MV-4-11 (cell line): ENCODE results near the gene CCDC197.
A peak's percentile ranks its signal among the peaks of the same experiment; 100 is the strongest.

Experiments used
- DNase-seq: peaks from one replicate; lab custom pipeline; 2025; lab: John Stamatoyannopoulos, UW

CCDC197 gene

DNA sequence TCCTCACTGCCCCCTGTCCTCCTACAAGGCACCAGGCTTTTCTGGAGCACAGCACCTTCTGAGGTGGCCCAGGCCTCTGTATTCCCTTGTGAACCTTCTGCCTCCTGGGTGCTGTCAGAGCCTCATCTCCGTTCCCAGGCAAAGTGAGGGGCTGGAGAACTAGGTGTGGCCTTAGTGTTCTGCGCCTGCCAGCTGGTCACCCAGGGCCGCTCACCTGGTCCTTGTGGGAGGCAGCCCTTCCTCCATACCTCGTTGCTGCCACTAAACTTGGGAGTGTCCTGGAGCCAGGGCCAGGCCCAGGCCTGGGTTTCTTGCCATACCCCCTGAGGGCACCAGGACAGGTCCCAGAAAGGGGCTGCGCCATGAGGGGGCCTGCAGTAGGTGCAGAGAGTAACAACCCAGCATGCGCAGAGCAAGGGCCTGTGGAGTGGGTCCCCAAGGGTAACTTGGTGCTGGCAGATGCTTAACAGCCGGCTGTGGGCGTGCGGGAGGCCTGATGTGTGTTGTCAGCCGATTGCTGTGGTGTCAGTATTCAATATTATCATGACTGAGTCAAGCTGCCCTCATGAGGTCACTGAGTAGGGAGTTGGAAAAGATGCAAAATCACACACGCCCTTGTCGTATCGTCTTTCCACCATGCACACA, 46.1 kb downstream of the CCDC197 start:
- DNase-seq, result no peak

DNA sequence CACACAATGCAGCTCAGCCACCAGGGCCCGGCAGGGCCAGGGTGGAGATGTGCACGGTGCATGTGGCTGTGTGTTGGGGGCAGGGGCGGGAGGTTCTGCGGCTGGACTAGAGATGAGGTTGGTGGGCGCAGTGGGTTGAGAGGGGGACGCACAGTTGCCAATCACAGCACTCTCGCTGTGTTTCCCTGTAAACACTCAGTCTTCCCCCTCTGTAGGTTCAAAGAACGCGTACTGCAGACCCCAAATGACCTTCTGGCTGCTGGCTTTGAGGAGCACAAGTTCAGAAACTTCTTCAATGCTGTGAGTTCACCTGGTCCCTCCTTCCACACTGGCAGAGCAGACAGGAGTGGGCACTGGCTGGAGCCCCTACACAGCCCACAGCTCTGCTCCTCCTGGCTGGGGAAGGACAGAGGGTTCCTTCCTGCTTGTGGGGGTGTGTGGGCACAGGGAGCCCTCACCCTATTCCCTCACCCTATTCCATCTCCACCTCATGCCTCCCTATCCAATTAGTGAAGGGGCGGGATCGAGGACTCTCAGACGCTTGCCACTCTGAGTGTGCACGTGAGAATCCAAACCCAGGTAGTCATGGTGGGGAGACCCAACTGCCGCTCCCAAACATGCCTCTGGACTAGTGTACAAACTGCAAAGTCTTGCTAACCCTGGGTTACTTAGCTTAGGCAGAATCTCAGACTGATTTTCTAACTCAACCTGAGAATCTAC, 46.8 kb downstream of the CCDC197 start:
- no peak for DNase-seq

DNA sequence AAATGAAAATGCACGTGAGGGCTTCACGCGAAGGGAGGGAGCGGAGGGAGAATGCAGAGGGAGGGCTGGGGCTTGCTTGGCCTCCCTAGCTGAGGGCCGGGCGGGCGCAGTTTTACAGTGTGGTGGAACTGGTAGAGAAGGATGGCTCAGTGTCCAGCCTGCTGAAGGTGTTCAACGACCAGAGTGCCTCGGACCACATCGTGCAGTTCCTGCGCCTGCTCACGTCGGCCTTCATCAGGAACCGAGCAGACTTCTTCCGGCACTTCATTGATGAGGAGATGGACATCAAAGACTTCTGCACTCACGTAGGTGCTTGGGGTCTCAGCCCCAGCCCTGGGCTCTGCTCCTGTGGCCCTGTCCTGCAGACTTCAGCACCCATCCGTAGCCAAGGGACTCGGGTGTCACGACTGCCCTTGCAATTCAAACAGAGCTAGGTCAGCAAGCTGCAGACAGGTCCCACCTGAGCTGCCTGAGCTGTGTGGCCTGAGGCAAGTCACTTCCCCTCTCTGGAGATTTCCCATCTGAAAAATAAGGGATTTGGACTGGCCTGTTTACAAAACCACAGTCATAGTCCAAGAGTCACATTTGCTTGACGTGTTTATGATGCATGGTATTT, 47.5 kb downstream of the CCDC197 start:
- no peak for DNase-seq

GRCh38 chr14:94045101-94045500, 48.0 kb downstream of the CCDC197 start:
- no peak for DNase-seq

DNA sequence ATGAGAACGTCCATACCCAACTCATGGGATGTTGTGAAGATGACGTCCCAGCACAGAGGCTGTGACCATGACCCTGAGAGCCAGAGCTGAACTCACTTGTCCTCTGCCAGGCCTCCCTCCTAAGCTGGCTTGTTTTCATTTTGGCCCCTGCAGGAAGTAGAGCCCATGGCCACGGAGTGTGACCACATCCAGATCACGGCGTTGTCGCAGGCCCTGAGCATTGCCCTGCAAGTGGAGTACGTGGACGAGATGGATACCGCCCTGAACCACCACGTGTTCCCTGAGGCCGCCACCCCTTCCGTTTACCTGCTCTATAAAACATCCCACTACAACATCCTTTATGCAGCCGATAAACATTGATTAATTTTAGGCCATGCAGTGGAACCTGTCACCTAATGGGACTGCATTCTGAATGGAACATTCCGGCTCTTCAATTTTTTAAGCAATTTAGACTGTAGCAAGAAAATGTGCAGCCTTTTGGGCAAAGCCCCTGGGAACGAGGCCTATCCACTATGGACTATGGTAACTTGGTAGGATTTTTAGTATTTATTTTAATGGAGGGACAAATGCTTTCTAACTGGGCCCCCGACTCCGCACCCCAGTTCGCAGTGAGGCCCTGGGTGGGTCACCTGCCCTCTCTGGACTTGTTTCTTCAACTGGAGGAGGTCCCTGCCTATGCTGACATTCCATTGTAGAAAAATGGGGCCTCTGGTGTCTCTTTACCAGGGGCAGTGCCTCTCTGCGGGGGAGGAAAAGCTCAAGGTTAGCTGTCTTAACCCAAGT, 48.7 kb downstream of the CCDC197 start:
- DNase-seq, result no peak

- DNase-seq, result no peak
Measured at GRCh38 chr14:94046696-94047250, 49.7 kb downstream of the CCDC197 start.

- no peak for DNase-seq
Measured at GRCh38 chr14:94047581-94047980, 50.5 kb downstream of the CCDC197 start.

DNA sequence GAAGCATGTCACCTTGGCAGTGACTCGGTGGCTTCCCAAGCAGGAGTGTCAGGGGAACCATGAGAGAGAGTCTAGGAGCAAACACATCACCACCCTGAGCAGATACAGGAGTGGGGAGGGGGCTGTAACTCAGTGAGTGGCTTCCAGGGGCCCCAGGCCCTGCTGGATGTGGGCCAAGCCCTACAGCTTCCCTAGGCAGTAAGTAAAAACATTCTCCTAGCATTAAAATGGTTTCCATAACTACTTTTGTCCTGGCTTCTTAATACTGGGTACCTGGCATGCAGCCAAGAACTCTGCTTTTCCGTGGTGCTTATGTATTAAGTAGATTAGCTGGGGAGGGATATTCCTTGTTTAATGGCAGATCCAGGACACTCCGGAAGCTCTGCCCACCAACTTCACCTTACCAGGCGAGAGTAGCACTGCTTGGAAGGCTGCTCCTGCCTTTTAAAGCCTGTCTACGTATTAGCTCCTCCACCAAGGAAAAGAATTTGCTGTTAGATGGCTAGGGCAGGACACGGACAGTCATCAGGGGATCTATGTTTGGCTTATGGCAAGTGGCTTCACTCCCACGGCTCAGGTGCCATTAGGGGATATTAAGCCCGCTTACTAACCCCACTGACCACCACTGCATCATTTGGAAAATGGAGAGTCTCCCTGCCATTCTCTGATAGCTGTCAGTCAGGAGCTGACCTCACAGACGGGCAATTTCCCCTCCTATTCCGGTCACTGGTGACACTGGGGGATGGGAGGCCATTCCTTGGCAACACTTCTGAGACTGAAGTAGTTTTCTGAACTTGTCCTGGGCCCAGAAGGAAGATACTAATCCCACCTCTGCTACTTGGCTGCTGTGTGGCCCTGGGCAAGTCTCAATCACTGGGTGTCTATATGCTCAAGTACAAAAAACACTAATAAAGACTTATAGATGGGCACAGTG, 51.9 kb downstream of the CCDC197 start:
- DNase-seq, result no peak

DNA sequence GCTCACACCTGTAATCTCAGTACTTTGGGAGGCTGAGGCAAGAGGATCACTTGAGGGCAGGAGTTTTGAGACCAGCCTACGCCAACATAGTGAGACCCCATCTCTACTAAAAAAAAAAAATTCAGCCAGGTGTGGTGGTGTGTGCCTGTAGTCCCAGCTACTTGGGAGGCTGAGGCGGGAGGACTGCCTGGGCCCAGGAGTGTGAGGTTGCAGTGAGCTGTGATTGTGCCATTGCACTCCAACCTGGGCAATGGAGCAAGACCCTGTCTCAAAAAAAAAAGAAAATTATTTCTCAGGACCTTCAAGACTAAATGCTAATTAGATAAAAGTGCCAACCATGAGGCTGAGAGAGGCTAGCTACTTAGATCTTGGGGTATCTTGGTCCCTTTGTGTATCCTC, 52.5 kb downstream of the CCDC197 start:
- no peak for DNase-seq

DNA sequence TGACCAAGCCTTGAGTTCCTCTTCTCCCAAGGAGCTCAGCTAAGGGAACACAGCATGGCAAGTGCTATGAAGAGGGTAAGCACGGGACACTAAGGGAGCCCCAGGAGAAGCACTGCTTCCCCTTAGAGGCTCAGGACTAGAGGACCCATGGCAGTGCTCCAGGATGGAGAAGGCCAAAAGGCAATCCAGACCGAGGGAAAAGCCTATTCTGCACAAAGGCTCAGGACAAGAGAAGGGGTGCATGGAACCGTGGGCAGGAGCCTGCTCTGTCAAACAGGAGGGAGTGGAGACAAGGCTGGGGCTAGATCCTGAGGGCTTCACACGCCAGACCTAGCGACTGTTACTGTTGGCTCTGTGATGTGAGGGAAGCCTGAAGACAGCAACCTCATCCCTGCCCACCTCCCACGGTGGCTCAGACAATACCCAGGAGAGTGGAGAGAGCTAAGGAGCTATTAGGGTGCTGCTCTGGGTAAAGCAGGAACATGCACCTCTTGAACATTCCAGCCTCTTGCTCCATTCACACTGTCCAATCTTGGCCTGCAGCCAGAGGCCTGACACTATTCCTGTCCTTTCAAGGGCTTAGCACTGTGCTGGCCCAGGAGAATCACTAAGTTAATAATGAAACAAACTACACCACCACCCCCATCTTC, 53.3 kb downstream of the CCDC197 start:
- no peak for DNase-seq

DNA sequence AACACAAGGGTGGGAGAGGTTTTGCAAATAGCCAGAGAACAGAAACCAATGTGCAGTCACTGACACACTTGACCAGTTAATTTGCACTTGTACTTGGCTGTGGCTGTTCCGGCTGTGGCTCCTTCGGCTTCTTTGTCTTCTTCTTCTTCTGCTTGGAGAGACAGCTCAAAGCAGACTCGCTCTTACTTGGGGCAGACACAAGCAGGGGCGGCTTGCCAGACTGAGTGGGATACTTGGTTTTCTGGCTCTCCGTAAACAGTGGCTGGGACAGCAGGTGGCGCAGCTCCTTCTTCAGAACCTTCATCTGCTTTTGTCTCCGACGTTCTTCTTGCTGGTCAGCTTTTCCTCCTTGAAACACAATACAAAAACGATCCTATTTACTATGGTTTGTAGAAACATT, 54.0 kb downstream of the CCDC197 start:
- DNase-seq, result no peak

GRCh38 chr14:94051779-94052178, 54.7 kb downstream of the CCDC197 start:
- no peak for DNase-seq

GRCh38 chr14:94052199-94052598, 55.1 kb downstream of the CCDC197 start:
- DNase-seq, result no peak

DNA sequence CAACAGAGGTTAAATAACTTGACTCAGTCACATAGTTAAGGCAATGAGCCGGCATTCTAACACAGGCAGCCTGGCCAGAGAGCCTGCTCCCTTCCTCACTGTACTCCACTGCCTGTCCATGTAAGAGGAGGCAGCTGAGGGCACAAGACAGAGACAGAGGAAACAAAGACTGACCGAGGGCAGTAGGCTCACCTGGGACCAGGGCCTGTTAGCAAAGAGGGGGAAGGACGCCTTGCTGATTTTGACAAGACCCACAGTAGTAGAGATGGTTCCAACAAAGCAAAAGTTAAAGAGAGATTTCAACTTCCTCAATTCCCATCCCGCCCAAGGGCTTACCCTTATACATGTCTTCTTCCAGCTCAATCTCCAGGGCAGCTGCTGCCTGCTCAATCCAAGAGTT, 55.6 kb downstream of the CCDC197 start:
- peak; percentile 33 for DNase-seq

GRCh38 chr14:94054401-94054800, 57.3 kb downstream of the CCDC197 start:
- no peak for DNase-seq

GRCh38 chr14:94054936-94055335, 57.8 kb downstream of the CCDC197 start:
- no peak for DNase-seq

- peak; percentile 28 for DNase-seq
Measured at GRCh38 chr14:94056579-94057308, 59.6 kb downstream of the CCDC197 start.

GRCh38 chr14:94058128-94058673, 61.1 kb downstream of the CCDC197 start:
- DNase-seq, result peak; percentile 40
